Measurements from ENCODE around the gene CPSF3.

CPSF3 gene

DNA sequence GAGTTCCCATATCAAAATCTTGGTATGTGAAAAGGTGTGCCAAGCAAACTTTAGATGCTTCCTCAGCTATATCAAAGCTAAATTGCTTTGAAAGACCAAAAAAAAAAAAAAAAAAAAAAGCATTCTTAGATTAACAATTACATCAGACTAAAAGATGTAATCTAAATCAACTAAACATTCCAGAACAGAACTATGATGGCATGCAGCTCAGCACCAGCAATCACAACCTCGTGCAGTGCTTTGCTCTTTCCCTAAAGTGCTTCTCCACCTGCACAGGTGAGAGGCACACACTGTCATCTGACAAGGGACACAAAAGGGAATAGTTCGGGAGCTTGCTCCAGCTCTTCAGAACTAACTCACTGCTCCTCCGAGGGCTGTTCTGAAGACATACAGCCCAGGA lies 94.7 kb downstream of the CPSF3 start:
- no peak for DNase-seq (ENCODE audit: low spot score)

GRCh38 chr2:9518780-9519179 lies 95.3 kb downstream of the CPSF3 start:
- DNase-seq (ENCODE audit: low spot score): no peak

GRCh38 chr2:9519250-9519649 lies 95.8 kb downstream of the CPSF3 start:
- DNase-seq (ENCODE audit: low spot score): no peak
